SK-N-MC (cell line): ENCODE data around the gene ZFYVE28.

Source experiments
- DNase-seq: peaks from one replicate; pipeline ENCODE4 v3.0.0-alpha.2; 2011; ENCODE audit warnings: low read depth, low spot score
- H3K27ac ChIP-seq: fragments of 200-600 bp; sonication (generic); 2 replicates; pipeline ENCODE4 v1.5.1; 2016; ENCODE audit warnings: mixed run types
- H3K36me3 ChIP-seq: fragments of 200-600 bp; sonication (generic); 2 replicates; pipeline ENCODE4 v1.6.1; 2017; ENCODE audit warnings: antibody characterized with exemption, low read length, mixed read lengths; ENCODE audit not compliant: insufficient read depth
- H3K4me3 ChIP-seq: fragments of 200-600 bp; sonication (generic); 2 replicates; pipeline ENCODE4 v1.5.1; 2016
- H3K9ac ChIP-seq: fragments of 200-600 bp; sonication (generic); 2 replicates; pipeline ENCODE4 v1.8.0; 2017; ENCODE audit warnings: mixed run types, mixed read lengths; ENCODE audit not compliant: insufficient read length
- H3K9me3 ChIP-seq: fragments of 200-600 bp; sonication (generic); 2 replicates; pipeline ENCODE4 v1.6.1; 2017; ENCODE audit warnings: low read depth, mild to moderate bottlenecking, antibody characterized with exemption, low read length, moderate library complexity, mixed read lengths
- EZH2 ChIP-seq: fragments of 200-600 bp; sonication (generic); IDR thresholded peaks from one replicate; pipeline ENCODE4 v1.6.1; 2017; ENCODE audit warnings: antibody characterized with exemption
- FOXP2 ChIP-seq: optimal IDR thresholded peaks from 2 replicates; pipeline ENCODE3; 2011; ENCODE audit warnings: mild to moderate bottlenecking, moderate library complexity; ENCODE audit not compliant: insufficient read depth; ENCODE audit errors: extremely low read length, control extremely low read depth
- POLR2AphosphoS5 ChIP-seq: IDR thresholded peaks from 2 replicates; pipeline ENCODE4 v1.6.1; 2012; ENCODE audit warnings: mild to moderate bottlenecking, low read depth, low read length, borderline replicate concordance

Gene ZFYVE28

GRCh38 chr4:2306773-2307410, 111.6 kb downstream of the ZFYVE28 start:
- Histone ChIP-seq H3K4me3 (no peak overlapping the region), H3K36me3 (no peaks in the 10 kb centered on the region), H3K9me3 (no peaks in the 10 kb centered on the region), H3K9ac (no peak overlapping the region), H3K27ac (no peak overlapping the region)
- TF ChIP-seq POLR2AphosphoS5 = no peak
- no peak for TF ChIP-seq FOXP2
- no peak for TF ChIP-seq EZH2
- DNase-seq = no peak

- no peaks in the 10 kb centered on the region for H3K36me3 ChIP-seq
- TF ChIP-seq EZH2 (no peak), FOXP2 (no peak), POLR2AphosphoS5 (no peak)
- no peak overlapping the region for H3K9ac ChIP-seq
- no peak overlapping the region for H3K4me3 ChIP-seq
- H3K27ac ChIP-seq = no peak overlapping the region
- no peaks in the 10 kb centered on the region for H3K9me3 ChIP-seq
- DNase-seq = no peak
Observed at GRCh38 chr4:2305766-2306501, 112.5 kb downstream of the ZFYVE28 start.

- Histone ChIP-seq H3K4me3 (no peak overlapping the region), H3K9ac (no peak overlapping the region), H3K9me3 (no peaks in the 10 kb centered on the region), H3K27ac (no peak overlapping the region), H3K36me3 (no peaks in the 10 kb centered on the region)
- no peak for DNase-seq
- no peak for TF ChIP-seq POLR2AphosphoS5
- TF ChIP-seq EZH2 = no peak
- no peak for TF ChIP-seq FOXP2
Observed at GRCh38 chr4:2304877-2305561, 113.4 kb downstream of the ZFYVE28 start.

- Histone ChIP-seq H3K27ac (no peak overlapping the region), H3K4me3 (no peak overlapping the region), H3K9me3 (no peaks in the 10 kb centered on the region), H3K9ac (no peak overlapping the region), H3K36me3 (no peaks in the 10 kb centered on the region)
- no peak for DNase-seq
- TF ChIP-seq POLR2AphosphoS5 (no peak), EZH2 (no peak), FOXP2 (no peak)
Observed at GRCh38 chr4:2304321-2304876, 114.0 kb downstream of the ZFYVE28 start.

GRCh38 chr4:2303686-2304320, 114.6 kb downstream of the ZFYVE28 start:
- no peaks in the 10 kb centered on the region for H3K36me3 ChIP-seq
- TF ChIP-seq POLR2AphosphoS5 (no peak), EZH2 (no peak), FOXP2 (no peak)
- no peak overlapping the region for H3K9ac ChIP-seq
- DNase-seq = no peak
- H3K27ac ChIP-seq = no peak overlapping the region
- no peak overlapping the region for H3K4me3 ChIP-seq
- H3K9me3 ChIP-seq = no peaks in the 10 kb centered on the region

- Histone ChIP-seq H3K9me3 (no peaks in the 10 kb centered on the region), H3K36me3 (no peaks in the 10 kb centered on the region), H3K4me3 (no peak overlapping the region), H3K27ac (no peak overlapping the region), H3K9ac (no peak overlapping the region)
- DNase-seq = no peak
- TF ChIP-seq EZH2 = no peak
- no peak for TF ChIP-seq FOXP2
- TF ChIP-seq POLR2AphosphoS5 = no peak
Observed at GRCh38 chr4:2303121-2303685, 115.2 kb downstream of the ZFYVE28 start.

- Histone ChIP-seq H3K27ac (no peak overlapping the region), H3K9me3 (no peaks in the 10 kb centered on the region), H3K4me3 (no peak overlapping the region), H3K36me3 (no peaks in the 10 kb centered on the region), H3K9ac (no peak overlapping the region)
- TF ChIP-seq EZH2 (no peak), FOXP2 (no peak), POLR2AphosphoS5 (no peak)
- no peak for DNase-seq
Observed at GRCh38 chr4:2302387-2303119, 115.9 kb downstream of the ZFYVE28 start.

GRCh38 chr4:2301806-2302205, 116.6 kb downstream of the ZFYVE28 start:
- H3K27ac ChIP-seq = no peak overlapping the region
- no peaks in the 10 kb centered on the region for H3K36me3 ChIP-seq
- H3K9ac ChIP-seq = no peak overlapping the region
- H3K4me3 ChIP-seq = no peak overlapping the region
- TF ChIP-seq POLR2AphosphoS5 = no peak
- no peak for TF ChIP-seq EZH2
- no peak for TF ChIP-seq FOXP2
- H3K9me3 ChIP-seq = no peaks in the 10 kb centered on the region
- no peak for DNase-seq
